ENCODE data around the gene OR2G2.

The OR2G2 gene

GRCh38 chr1:247588060-247588459, at the start of gene OR2G2:
OR2G2 (plus strand) TSS chr1:247588360; CDS start chr1:247588360, 0 bp downstream.
- DNase-seq (ENCODE audit: low read depth), result no peak

- no peak for DNase-seq (ENCODE audit: low read depth)
Observed at GRCh38 chr1:247538561-247538960, 49.6 kb upstream of the OR2G2 start.

DNA sequence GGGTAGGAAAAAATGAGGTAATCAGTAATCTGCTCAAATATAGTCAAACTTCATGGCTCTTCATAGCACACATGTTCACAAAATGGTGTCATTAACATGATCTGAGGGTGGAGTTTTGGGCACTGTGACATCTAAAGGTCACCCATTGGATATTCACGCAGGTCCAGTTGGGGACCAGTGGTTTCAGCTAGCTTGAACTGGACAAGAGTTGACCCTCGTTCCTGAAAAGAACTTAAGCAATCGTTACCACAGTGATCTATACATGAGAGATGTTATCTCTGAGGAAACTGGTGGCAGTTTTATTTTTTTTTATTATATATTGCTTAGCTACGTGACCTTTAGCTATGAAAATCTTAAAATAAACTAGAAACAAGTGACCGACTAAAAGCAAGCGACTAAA, 48.9 kb upstream of the OR2G2 start:
- no peak for DNase-seq (ENCODE audit: low read depth)

GRCh38 chr1:247540581-247540980, 47.6 kb upstream of the OR2G2 start:
- DNase-seq (ENCODE audit: low read depth), result no peak

DNA sequence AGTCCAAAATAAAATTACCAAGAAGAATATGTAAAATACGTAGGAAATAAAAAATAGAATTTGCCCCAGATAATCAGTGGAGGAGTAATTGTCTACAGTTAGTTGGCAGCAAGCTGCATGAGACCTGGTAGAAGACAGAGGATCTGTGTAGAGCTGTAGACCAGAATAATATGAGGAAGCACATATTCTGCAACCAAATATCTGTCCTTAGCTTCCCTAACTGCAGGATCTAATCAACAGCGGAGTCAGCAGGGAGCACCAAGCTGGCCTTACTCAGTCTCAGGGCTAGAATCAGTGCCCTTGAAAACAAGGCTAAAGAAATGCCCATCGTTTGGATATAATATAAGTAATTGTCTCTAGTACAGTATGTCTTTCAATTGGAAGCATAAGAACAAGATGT, 45.3 kb upstream of the OR2G2 start:
- no peak for DNase-seq (ENCODE audit: low read depth)

DNA sequence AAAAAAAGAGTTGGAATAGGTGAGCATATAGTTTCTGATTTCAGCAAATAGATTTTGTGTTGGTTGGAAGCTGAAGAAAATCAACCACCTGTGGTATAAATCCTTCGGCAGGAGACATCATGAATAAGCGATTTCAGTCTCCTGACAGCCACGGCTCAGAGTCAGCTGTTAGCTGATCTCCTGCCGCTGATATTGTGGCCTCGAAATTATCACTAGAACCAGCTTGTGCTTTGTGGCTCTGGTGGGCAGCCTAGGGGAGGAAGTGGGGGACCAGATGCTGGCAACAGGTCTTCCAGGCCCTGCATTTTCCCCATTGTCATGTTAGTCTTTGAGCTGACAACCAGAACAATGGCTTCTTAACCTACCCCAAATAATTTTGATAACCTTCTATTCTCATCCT, 40.1 kb upstream of the OR2G2 start:
- DNase-seq (ENCODE audit: low read depth), result no peak

DNA sequence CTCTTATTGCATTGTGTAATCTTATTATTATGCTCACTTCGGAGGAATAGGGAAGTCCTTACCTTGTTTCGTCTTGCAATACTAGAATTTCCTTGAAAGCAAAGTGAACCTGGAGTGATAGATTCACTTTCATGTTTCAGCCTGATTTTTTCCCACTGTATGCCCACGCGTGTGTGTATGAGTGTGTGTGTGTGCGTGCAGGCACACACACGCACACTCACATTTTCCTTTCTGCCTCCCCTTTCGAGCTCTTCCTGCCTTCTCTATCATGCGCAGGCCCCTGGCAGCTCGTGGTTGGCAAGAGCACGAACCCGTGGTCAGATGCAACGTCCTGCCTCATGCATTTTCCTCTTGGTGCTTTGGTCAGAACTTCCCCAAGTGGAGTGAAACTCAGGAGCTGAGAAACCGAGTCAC, 39.4 kb upstream of the OR2G2 start, which contains the start of gene GCSAML:
Gene GCSAML, plus strand, starts transcription at position 366 of the 414 bp plus-strand sequence. CDS start 58 bp downstream, outside the sequence.
- no peak for DNase-seq (ENCODE audit: low read depth)

GRCh38 chr1:247551721-247552120, 36.4 kb upstream of the OR2G2 start:
- no peak for DNase-seq (ENCODE audit: low read depth)

DNA sequence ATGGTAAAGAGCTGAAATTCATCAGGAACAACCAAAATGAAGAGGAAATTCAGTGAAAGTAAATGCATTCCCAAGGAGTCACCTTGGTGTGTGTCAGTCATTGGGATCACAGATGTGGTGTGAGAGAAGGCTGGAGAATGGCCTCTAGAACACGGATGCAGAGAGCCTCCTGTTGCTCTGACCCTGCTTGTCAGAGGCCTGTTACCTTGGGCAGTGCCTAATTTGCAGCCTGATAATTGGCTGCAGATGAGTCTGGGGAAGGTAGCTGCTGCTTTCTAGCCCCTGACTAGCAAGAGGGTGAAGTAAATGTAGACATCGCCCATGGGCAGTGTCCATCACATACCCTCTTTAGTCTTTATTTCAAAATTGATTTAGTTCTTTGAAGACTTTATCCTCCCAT, 35.9 kb upstream of the OR2G2 start:
- no peak for DNase-seq (ENCODE audit: low read depth)

DNA sequence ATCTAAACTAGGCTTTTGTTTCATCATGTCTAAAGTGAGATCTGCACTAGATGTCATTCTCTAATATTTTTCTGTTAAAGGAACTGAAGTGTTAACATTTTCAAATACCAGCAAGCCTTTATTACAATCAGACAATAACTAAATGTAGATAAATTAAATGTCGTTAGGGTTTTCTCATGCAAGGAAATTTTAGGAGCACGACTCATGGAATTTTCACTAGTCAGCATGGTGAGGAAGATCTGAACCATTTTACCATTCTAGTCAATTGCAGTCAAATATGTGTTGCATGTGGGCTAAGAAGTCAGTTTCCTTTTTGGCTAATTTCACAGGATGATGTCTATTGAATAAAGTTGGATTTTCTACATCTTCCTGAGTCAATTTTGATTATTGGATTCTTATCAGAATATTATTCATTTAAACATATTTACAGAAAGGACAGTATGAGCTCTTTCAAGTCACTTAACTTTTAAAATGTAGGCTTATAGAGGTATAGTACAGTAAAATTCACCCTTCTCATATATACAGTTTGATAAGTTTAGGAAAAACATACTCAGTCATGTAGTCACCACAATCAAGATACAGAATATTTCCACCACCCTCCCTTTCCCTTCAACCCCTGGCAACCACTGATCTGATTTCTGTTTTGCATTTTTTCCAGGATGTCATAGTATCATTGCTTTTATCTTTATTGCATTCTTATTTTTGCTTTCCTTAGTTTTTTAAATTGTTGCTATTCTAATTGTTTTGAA, 30.1 kb upstream of the OR2G2 start:
- no peak for DNase-seq (ENCODE audit: low read depth)

GRCh38 chr1:247561711-247562110, 26.4 kb upstream of the OR2G2 start:
- DNase-seq (ENCODE audit: low read depth), result no peak

DNA sequence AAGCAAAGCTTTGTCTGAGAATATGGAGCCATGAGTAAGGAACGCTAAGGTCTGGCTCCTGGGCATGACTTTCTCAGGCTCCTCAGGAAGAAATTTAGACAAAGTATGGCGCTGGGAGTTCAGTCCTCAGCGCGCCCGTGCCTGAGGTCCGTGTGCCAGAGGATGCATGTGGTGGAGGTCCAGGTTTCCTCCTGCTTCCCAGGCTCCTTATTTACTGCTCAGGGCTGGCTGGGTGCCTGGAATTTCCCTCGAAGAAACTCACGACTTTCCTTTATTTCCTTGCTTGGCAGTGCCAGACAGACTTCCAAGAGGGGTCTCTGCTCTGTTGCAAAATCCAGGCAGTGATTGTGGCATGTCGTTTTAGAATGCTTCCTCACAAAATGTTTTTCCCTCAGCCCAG, 26.0 kb upstream of the OR2G2 start:
- DNase-seq (ENCODE audit: low read depth), result no peak

GRCh38 chr1:247574236-247574635, 13.9 kb upstream of the OR2G2 start:
- DNase-seq (ENCODE audit: low read depth), result no peak

GRCh38 chr1:247574664-247575063, 13.5 kb upstream of the OR2G2 start:
- no peak for DNase-seq (ENCODE audit: low read depth)

- DNase-seq (ENCODE audit: low read depth), result no peak
Observed at GRCh38 chr1:247576514-247576913, 11.6 kb upstream of the OR2G2 start.

- DNase-seq (ENCODE audit: low read depth), result no peak
Observed at GRCh38 chr1:247578946-247579460, 9.2 kb upstream of the OR2G2 start.

DNA sequence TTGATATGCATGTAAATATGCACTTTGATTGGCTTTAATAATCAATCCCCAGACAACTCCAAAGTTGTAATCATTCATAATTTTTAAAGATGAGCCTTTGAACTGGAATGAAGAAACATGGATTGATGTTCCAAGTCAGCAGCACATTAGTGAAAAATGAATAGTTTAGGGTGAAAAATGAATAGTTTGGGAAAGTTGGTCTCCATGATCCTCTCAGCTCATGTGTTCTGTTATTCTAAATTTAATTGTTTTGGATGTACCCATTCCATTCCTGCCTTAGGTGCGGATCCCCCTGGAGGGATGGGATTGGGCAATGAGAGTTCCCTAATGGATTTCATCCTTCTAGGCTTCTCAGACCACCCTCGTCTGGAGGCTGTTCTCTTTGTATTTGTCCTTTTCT, 17.1 kb downstream of the OR2G2 start, which contains the start of gene OR2G3:
Gene OR2G3, plus strand, starts transcription at position 301 of the 400 bp plus-strand sequence. Its CDS starts 0 bp downstream, at position 301.
- DNase-seq (ENCODE audit: low read depth), result no peak

DNA sequence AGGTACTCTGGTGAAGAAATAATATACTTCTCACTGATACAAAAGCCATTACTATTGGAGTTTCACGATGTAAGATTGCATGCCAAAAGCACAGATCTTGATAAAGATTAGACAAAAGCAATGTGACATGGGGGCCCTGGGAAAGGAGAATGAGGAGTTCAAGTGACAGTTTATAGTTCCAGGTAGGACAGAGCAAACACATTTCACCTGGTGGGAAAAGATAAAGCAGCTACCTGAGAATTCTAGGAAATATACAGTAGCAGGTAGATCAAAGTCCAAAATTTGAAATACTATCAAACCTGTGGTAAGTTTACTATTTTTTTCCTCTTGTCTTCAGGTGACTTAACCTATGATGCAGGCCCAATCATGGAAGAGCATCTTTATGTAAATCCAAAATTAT, 25.2 kb downstream of the OR2G2 start:
- no peak for DNase-seq (ENCODE audit: low read depth)

DNA sequence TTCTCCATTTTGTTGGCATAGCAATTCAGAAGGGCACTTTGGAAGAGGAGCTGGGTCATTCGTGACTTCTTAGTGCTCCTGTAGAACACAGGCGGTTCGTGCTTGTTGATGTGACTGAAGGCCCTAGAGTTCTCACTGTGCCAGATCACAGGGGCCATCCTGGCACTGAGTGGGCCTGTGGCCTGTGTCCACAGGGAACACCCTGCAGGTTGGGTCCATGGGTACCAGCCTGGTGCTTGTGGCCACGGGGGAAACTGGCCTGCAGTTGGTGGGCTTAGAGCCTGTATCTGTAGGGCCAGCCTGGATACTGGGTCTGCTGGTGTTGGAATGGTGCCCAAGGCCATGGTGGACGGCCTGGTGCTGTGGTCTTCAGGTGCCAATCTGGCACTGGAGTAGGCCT, 26.5 kb downstream of the OR2G2 start:
- no peak for DNase-seq (ENCODE audit: low read depth)

DNA sequence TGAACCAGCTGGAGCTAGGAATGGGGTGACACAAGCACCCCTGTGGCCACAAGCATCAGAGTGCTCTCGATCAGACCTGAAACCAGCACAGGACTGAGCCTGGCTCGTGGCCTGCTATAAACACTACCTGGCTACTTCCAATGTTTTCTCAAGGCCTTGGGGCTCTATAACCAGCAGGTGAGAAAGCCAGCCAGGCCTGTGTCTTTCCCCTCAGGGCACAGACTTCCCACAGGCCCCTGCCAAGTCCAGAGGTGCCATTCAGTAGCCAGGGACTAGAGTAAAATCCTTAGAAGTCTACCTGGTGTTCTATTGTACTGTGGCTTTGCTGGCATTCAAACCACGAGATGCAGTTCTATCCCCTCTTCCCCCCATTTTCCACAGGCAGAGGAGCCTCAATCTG, 39.8 kb downstream of the OR2G2 start:
- DNase-seq (ENCODE audit: low read depth), result no peak

DNA sequence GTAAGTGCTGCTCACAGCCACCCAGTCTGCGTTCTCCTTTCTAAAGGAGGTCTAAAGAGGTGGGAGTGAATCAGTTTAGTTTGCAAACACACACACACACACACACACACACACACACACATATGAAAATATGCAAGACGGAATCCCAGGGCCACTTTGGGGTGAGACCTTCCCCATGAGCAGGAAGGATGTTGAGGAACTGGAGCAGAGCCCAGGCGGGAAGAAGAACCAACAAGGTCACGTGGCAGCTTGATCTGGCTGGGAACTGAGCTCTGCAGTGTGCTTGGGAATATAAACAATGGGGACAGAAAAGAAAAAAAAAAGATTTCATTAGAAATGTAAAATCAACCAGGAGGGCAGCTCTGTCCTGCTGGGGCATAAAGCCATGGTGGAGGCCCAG, 49.9 kb downstream of the OR2G2 start:
- no peak for DNase-seq (ENCODE audit: low read depth)

DNA sequence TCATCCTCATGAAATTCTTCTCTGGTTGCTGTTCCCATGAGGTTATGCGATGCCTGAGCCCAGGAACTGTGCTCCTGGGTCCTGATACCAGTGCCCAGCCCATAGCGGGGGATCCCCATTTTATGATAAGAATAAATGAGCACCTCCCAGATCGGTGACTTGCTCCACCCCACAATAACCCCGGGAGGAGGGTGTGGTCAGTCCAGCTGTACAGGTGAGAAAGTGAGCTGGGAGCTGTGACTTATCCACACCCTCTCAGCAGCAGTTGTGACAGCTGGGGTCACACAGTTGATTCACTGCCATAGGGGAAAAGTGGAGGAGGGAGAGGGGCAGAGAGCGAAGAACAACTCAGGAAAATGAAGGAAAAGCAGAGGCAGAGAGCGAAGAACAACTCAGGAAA, 50.6 kb downstream of the OR2G2 start:
- no peak for DNase-seq (ENCODE audit: low read depth)

Data from non-pigmented ciliary epithelial cell (primary cell).